HL-60 (cell line): ENCODE measurements around the gene MACROD2.

Experiments
- CTCF ChIP-seq: IDR thresholded peaks from one replicate; pipeline ENCODE4 v1.5.1; 2011; ENCODE audit warnings: low read length, control low read depth, inconsistent platforms; ENCODE audit not compliant: insufficient read depth
- GABPA ChIP-seq: IDR thresholded peaks from 2 replicates; pipeline ENCODE4 v1.6.1; 2012; ENCODE audit warnings: low read depth
- POLR2AphosphoS5 ChIP-seq: IDR thresholded peaks from 2 replicates; pipeline ENCODE4 v1.6.1; 2012; ENCODE audit warnings: low read depth
- REST ChIP-seq: IDR thresholded peaks from 2 replicates; pipeline ENCODE4 v1.6.1; 2012; ENCODE audit warnings: low read depth; ENCODE audit not compliant: insufficient replicate concordance
- SPI1 ChIP-seq: IDR thresholded peaks from 2 replicates; pipeline ENCODE4 v1.6.1; 2012; ENCODE audit warnings: low read depth, mild to moderate bottlenecking, borderline replicate concordance

- TF ChIP-seq CTCF (no peak), POLR2AphosphoS5 (no peak), GABPA (no peak), SPI1 (no peak), REST (no peak)
These were observed 10.7 kb downstream of the MACROD2 start for GRCh38 chr20:14005996-14006395.
